HCT116 (cell line): ENCODE results near the gene NTNG1. TPM values are rescaled to one million over a fixed set of nuclear protein-coding genes. Genes with fewer than 3 reads are reported as not detected.

Experiments used
- ATAC-seq: fragments of 200-7000 bp; cut with Tn5 transposase; 2 replicates; pipeline ENCODE4 v1.9.1; 2020; ENCODE audit warnings: mild to moderate bottlenecking, moderate library complexity
- BruUV-seq: library from RNA; stranded (reverse); fragments of 400-500 nt; replicated peaks from 2 replicates; lab custom pipeline; 2021; lab: Mats Ljungman, UMichigan
- CTCF ChIA-PET: fragments of 300-600 bp; sonication (Branson Sonifier 250); formaldehyde crosslinking; loops from one replicate; lab custom pipeline; 2021; ENCODE audit warnings: antibody characterized with exemption; lab: Charles Lee
- POLR2A ChIA-PET: fragments of 300-600, 350-600 bp; sonication (Branson Sonifier 250); formaldehyde crosslinking; loops from one replicate; lab custom pipeline; 2021; ENCODE audit warnings: antibody characterized with exemption; lab: Charles Lee
- RAD21 ChIA-PET, 2 experiments: fragments of 300-600 bp; sonication (Branson Sonifier 250); formaldehyde crosslinking; loops; one replicate each; lab custom pipeline; 2023; ENCODE audit warnings: low total read pairs in 2 of 2; ENCODE audit not compliant: uncharacterized antibody in 2 of 2, unreplicated experiment in 2 of 2, low non-redundant PET in 1 of 2; lab: Charles Lee
- DNase-seq: peaks from one replicate; pipeline ENCODE4 v3.0.0-alpha.2; 2010; ENCODE audit warnings: low read depth, low spot score
- H2AFZ ChIP-seq: fragments of 200-600 bp; shearing (Covaris generic), sonication (generic); 2 replicates; pipeline ENCODE4 v1.6.1; 2017; ENCODE audit warnings: low read depth, mixed run types, mixed read lengths, antibody characterized with exemption, low read length; ENCODE audit not compliant: poor library complexity, severe bottlenecking
- H3K27ac ChIP-seq: 2 replicates; pipeline ENCODE4 v1.5.1; 2012; ENCODE audit warnings: low read depth, low read length
- H3K27me3 ChIP-seq: fragments of 200-600 bp; sonication (generic); 2 replicates; pipeline ENCODE4 v1.6.1; 2016; ENCODE audit warnings: mixed run types, low read length, mixed read lengths; ENCODE audit not compliant: insufficient read depth
- H3K36me3 ChIP-seq, 2 experiments: fragments of 200-500 bp in 1 of 2; fragments of 200-600 bp in 1 of 2; sonication (Bioruptor generic) in 1 of 2; sonication (generic) in 1 of 2; 2 replicates each; pipeline versions ENCODE4 v1.5.1 to v1.6.1; 2014 to 2016; ENCODE audit warnings: low read length in 2 of 2, inconsistent platforms in 1 of 2, mixed read lengths in 1 of 2, mixed run types in 1 of 2; ENCODE audit not compliant: insufficient read depth in 2 of 2, control insufficient read depth in 1 of 2
- H3K4me1 ChIP-seq, 2 experiments: fragments of 200-600 bp in 1 of 2; sonication (generic) in 1 of 2; 2 replicates each; pipeline versions ENCODE4 v1.5.1 to v1.6.1; 2012 to 2017; ENCODE audit warnings: low read length in 2 of 2, inconsistent platforms in 1 of 2, mild to moderate bottlenecking in 1 of 2, mixed read lengths in 1 of 2, mixed run types in 1 of 2, moderate library complexity in 1 of 2; ENCODE audit not compliant: insufficient read depth in 2 of 2, control insufficient read depth in 1 of 2
- H3K4me2 ChIP-seq: fragments of 200-600 bp; sonication (generic); 2 replicates; pipeline ENCODE4 v1.6.1; 2017; ENCODE audit warnings: mixed run types, low read length, mixed read lengths
- H3K4me3 ChIP-seq, 2 experiments: fragments of 200-600 bp in 1 of 2; sonication (generic) in 1 of 2; replicated peaks in 1 of 2; 2 replicates each; pipeline ENCODE4 v1.5.1; 2011 to 2016; ENCODE audit warnings: low read length in 2 of 2, control low read depth in 1 of 2, low read depth in 1 of 2, mild to moderate bottlenecking in 1 of 2, mixed read lengths in 1 of 2, mixed run types in 1 of 2
- H3K79me2 ChIP-seq: fragments of 200-600 bp; sonication (generic); 2 replicates; pipeline ENCODE4 v1.6.1; 2017; ENCODE audit warnings: mild to moderate bottlenecking, mixed run types, low read length, moderate library complexity, mixed read lengths; ENCODE audit not compliant: insufficient read depth
- H3K9ac ChIP-seq: fragments of 200-600 bp; sonication (generic); 2 replicates; pipeline ENCODE4 v1.6.1; 2016; ENCODE audit warnings: low read length, mixed read lengths
- H3K9me2 ChIP-seq: fragments of 200-600 bp; sonication (generic), shearing (Covaris generic); 2 replicates; pipeline ENCODE4 v1.6.1; 2017; ENCODE audit warnings: mixed run types, mild to moderate bottlenecking, moderate library complexity; ENCODE audit not compliant: insufficient read depth
- H3K9me3 ChIP-seq, 2 experiments: fragments of 200-500 bp in 1 of 2; fragments of 200-600 bp in 1 of 2; sonication (Bioruptor generic) in 1 of 2; sonication (generic) in 1 of 2; 2 replicates each; pipeline ENCODE4 v1.6.1; 2014 to 2017; ENCODE audit warnings: low read length in 2 of 2, mixed read lengths in 2 of 2, inconsistent platforms in 1 of 2, low read depth in 1 of 2, mild to moderate bottlenecking in 1 of 2, mixed run types in 1 of 2, moderate library complexity in 1 of 2; ENCODE audit not compliant: control insufficient read depth in 1 of 2, insufficient read depth in 1 of 2
- H4K20me1 ChIP-seq: fragments of 200-600 bp; sonication (generic), shearing (Covaris generic); 2 replicates; pipeline ENCODE4 v1.6.1; 2017; ENCODE audit warnings: mixed run types, mild to moderate bottlenecking, moderate library complexity; ENCODE audit not compliant: insufficient read depth
- ATF3 ChIP-seq: IDR thresholded peaks from 2 replicates; pipeline ENCODE4 v1.6.1; 2012
- CTCF ChIP-seq, 3 experiments: fragments of 200-600 bp in 1 of 3; sonication (generic) in 1 of 3; IDR thresholded peaks in 2 of 3; conservative IDR thresholded peaks in 1 of 3; 2 replicates each; pipeline ENCODE4 v1.5.1; 2012 to 2017; ENCODE audit warnings: low read depth in 2 of 3, low read length in 2 of 3, antibody characterized with exemption in 1 of 3, borderline replicate concordance in 1 of 3, control low read depth in 1 of 3, mild to moderate bottlenecking in 1 of 3, mixed read lengths in 1 of 3, mixed run types in 1 of 3, moderate library complexity in 1 of 3; ENCODE audit not compliant: insufficient read depth in 1 of 3
- EGR1 ChIP-seq: IDR thresholded peaks from 2 replicates; pipeline ENCODE4 v1.6.1; 2012; ENCODE audit warnings: low read depth
- ELF1 ChIP-seq: IDR thresholded peaks from 2 replicates; pipeline ENCODE4 v1.6.1; 2012; ENCODE audit warnings: low read depth, borderline replicate concordance
- FOSL1 ChIP-seq: IDR thresholded peaks from 2 replicates; pipeline ENCODE4 v1.6.1; 2012; ENCODE audit warnings: low read depth
- POLR2AphosphoS5 ChIP-seq: IDR thresholded peaks from 2 replicates; pipeline ENCODE4 v1.6.1; 2011; ENCODE audit warnings: mild to moderate bottlenecking, low read depth, low read length, moderate library complexity
- RAD21 ChIP-seq: IDR thresholded peaks from 2 replicates; pipeline ENCODE4 v1.6.1; 2012; ENCODE audit warnings: low read depth, mild to moderate bottlenecking
- REST ChIP-seq: IDR thresholded peaks from 2 replicates; pipeline ENCODE4 v1.6.1; 2012; ENCODE audit warnings: low read depth
- SIN3A ChIP-seq: IDR thresholded peaks from 2 replicates; pipeline ENCODE4 v1.6.1; 2012; ENCODE audit warnings: low read depth
- SRF ChIP-seq: IDR thresholded peaks from 2 replicates; pipeline ENCODE4 v1.6.1; 2012; ENCODE audit warnings: low read depth
- ZBTB33 ChIP-seq: IDR thresholded peaks from 2 replicates; pipeline ENCODE4 v1.6.1; 2011; ENCODE audit warnings: mild to moderate bottlenecking, low read length, moderate library complexity; ENCODE audit not compliant: insufficient replicate concordance; ENCODE audit errors: extremely low read depth
- intact Hi-C: fragments of 100-400 bp; cut with micrococcal nuclease; formaldehyde crosslinking; loops from 2 replicates; pipeline ENCODE4 v1.10.0; 2022
- total RNA-seq: library from RNA; stranded (reverse); gene quantifications from one replicate; pipeline ENCODE4 v1.2.1, GENCODE V29; 2021; ENCODE audit not compliant: unreplicated experiment

The NTNG1 gene
- total RNA-seq, 1 experiment from 2014 or later: not detected

GRCh38 chr1:107254306-107254705 lies 113.5 kb downstream of the NTNG1 start:
- no peaks in the 10 kb centered on the region for H3K9me2 ChIP-seq
- no peak overlapping the region for H3K9ac ChIP-seq
- intact Hi-C loops: no loop called here
- H4K20me1 ChIP-seq: no peaks in the 10 kb centered on the region
- RAD21 ChIA-PET: no interaction called here
- H3K9me3 ChIP-seq: peaks cover 0 to 9% of the 10 kb centered on the region in 2 experiments; a peak in 2 of 4 replicates
- ATAC-seq: no peak
- H3K4me2 ChIP-seq: no peak overlapping the region
- no peak for TF ChIP-seq CTCF (IDR thresholded peaks at IDR 0.05 in 2 of 3, conservative IDR thresholded peaks at IDR 0.05 in 1 of 3; ENCODE audit: borderline replicate concordance in 1 of 3, insufficient read depth in 1 of 3, low read depth in 2 of 3, low read length in 2 of 3)
- TF ChIP-seq, all 23 proteins: peak for 0
- H3K4me3 ChIP-seq: no peak overlapping the region
- no peaks in the 10 kb centered on the region for H3K79me2 ChIP-seq
- H3K36me3 ChIP-seq: no peaks in the 10 kb centered on the region
- no peaks in the 10 kb centered on the region for H3K4me1 ChIP-seq
- no peak for DNase-seq
- no peaks in the 10 kb centered on the region for H3K27me3 ChIP-seq
- H3K27ac ChIP-seq: no peak overlapping the region
- H2AFZ ChIP-seq: no peak overlapping the region
- POLR2A ChIA-PET: no interaction called here
- CTCF ChIA-PET: no interaction called here
- no TSS peak for BruUV-seq

- Histone ChIP-seq H4K20me1 (no peaks in the 10 kb centered on the region), H3K27ac (no peak overlapping the region), H2AFZ (no peak overlapping the region), H3K4me2 (no peak overlapping the region), H3K4me1 (no peaks in the 10 kb centered on the region), H3K27me3 (no peaks in the 10 kb centered on the region), H3K9ac (no peak overlapping the region), H3K9me3 (peaks cover 0 to 14% of the 10 kb centered on the region in 2 experiments; a peak in 2 of 4 replicates), H3K9me2 (no peaks in the 10 kb centered on the region), H3K79me2 (no peaks in the 10 kb centered on the region), H3K36me3 (no peaks in the 10 kb centered on the region), H3K4me3 (no peak overlapping the region)
- no TSS peak for BruUV-seq
- DNase-seq (no peak), ATAC-seq (no peak)
- POLR2A ChIA-PET: no interaction called here
- intact Hi-C loops: no loop called here
- CTCF ChIA-PET: no interaction called here
- RAD21 ChIA-PET: no interaction called here
- TF ChIP-seq SRF: no peak
- TF ChIP-seq ZBTB33: no peak
- no peak for TF ChIP-seq EGR1
- TF ChIP-seq ELF1: no peak
- TF ChIP-seq ATF3: no peak
- no peak for TF ChIP-seq POLR2AphosphoS5
- no peak for TF ChIP-seq REST
- TF ChIP-seq SIN3A: no peak
- no peak for TF ChIP-seq FOSL1
- TF ChIP-seq RAD21: no peak
Measured at GRCh38 chr1:107255469-107255868, 114.6 kb downstream of the NTNG1 start.
